Astrocyte (in vitro differentiated cells and primary cell): ENCODE measurements around the gene DOLPP1. TPM values are rescaled to one million over a fixed set of nuclear protein-coding genes. Genes with fewer than 3 reads are reported as not detected.

Source experiments
- DNase-seq: peaks from one replicate; pipeline ENCODE4 v3.0.0-alpha.2; 2010; ENCODE audit warnings: low read depth
- FAIRE-seq: peaks from 2 replicates; lab custom pipeline; 2011; peaks lifted over from hg19 to GRCh38; lab: Jason Lieb, UNC
- H2AFZ ChIP-seq: 2 replicates; pipeline ENCODE4 v1.6.0; 2012; ENCODE audit warnings: low read depth, low read length, inconsistent platforms
- H3K27ac ChIP-seq: 2 replicates; pipeline ENCODE4 v1.5.1; 2011; ENCODE audit warnings: low read depth, low read length, inconsistent platforms
- H3K27me3 ChIP-seq: 2 replicates; pipeline ENCODE4 v1.6.0; 2011; ENCODE audit warnings: low read length, inconsistent platforms; ENCODE audit not compliant: insufficient read depth
- H3K36me3 ChIP-seq: 2 replicates; pipeline ENCODE4 v1.5.1; 2011; ENCODE audit warnings: low read length, inconsistent platforms; ENCODE audit not compliant: insufficient read depth
- H3K4me1 ChIP-seq: 2 replicates; pipeline ENCODE4 v1.5.1; 2011; ENCODE audit warnings: low read length, inconsistent platforms; ENCODE audit not compliant: insufficient read depth
- H3K4me2 ChIP-seq: 2 replicates; pipeline ENCODE4 v1.6.0; 2012; ENCODE audit warnings: low read length, inconsistent platforms
- H3K4me3 ChIP-seq: 2 replicates; pipeline ENCODE4 v1.5.1; 2011; ENCODE audit warnings: low read depth, mild to moderate bottlenecking, low read length, inconsistent platforms; ENCODE audit not compliant: insufficient read depth
- H3K79me2 ChIP-seq: 2 replicates; pipeline ENCODE4 v1.6.0; 2012; ENCODE audit warnings: mild to moderate bottlenecking, low read length, inconsistent platforms; ENCODE audit not compliant: insufficient read depth
- H3K9ac ChIP-seq: 2 replicates; pipeline ENCODE4 v1.6.0; 2012; ENCODE audit warnings: mild to moderate bottlenecking, low read length, inconsistent platforms
- H3K9me3 ChIP-seq: 2 replicates; pipeline ENCODE4 v1.5.1; 2012; ENCODE audit warnings: low read depth, mild to moderate bottlenecking, low read length, inconsistent platforms; ENCODE audit not compliant: insufficient read depth
- H4K20me1 ChIP-seq: 2 replicates; pipeline ENCODE4 v1.6.0; 2012; ENCODE audit warnings: low read length, inconsistent platforms; ENCODE audit not compliant: insufficient read depth
- H3K27ac Mint-ChIP-seq: one replicate; pipeline ENCODE4 v1.8.0; 2021; ENCODE audit warnings: mild to moderate bottlenecking, mixed read lengths; ENCODE audit not compliant: unreplicated experiment
- H3K27me3 Mint-ChIP-seq: one replicate; pipeline ENCODE4 v1.8.0; 2021; ENCODE audit warnings: low read depth, mixed read lengths; ENCODE audit not compliant: unreplicated experiment
- H3K36me3 Mint-ChIP-seq: one replicate; pipeline ENCODE4 v1.8.0; 2021; ENCODE audit warnings: low read depth, mixed read lengths; ENCODE audit not compliant: unreplicated experiment
- H3K4me1 Mint-ChIP-seq: one replicate; pipeline ENCODE4 v1.8.0; 2021; ENCODE audit warnings: low read depth, mixed read lengths; ENCODE audit not compliant: unreplicated experiment
- H3K4me3 Mint-ChIP-seq: one replicate; pipeline ENCODE4 v1.8.0; 2021; ENCODE audit warnings: mild to moderate bottlenecking, moderate library complexity, mixed read lengths; ENCODE audit not compliant: unreplicated experiment
- H3K9me3 Mint-ChIP-seq: one replicate; pipeline ENCODE4 v1.8.0; 2021; ENCODE audit warnings: mild to moderate bottlenecking, mixed read lengths; ENCODE audit not compliant: unreplicated experiment
- EZH2 ChIP-seq: IDR thresholded peaks from 2 replicates; pipeline ENCODE4 v1.6.1; 2012; ENCODE audit warnings: mild to moderate bottlenecking, low read length, inconsistent platforms; ENCODE audit not compliant: insufficient read depth
- total RNA-seq: library from RNA; stranded (reverse); gene quantifications from 2 replicates; pipeline ENCODE4 v1.2.1, GENCODE V29; 2021
- TF ChIP-seq, protein P1 (sequence below): IDR thresholded peaks from 2 replicates; pipeline ENCODE4 v1.5.1; 2011; ENCODE audit warnings: low read depth, mild to moderate bottlenecking, inconsistent platforms, low read length, moderate library complexity; ENCODE audit not compliant: insufficient read depth

DOLPP1 gene
- total RNA-seq, 1 donor from 2014 or later = 17.9 TPM

- no peak overlapping the region for H3K9ac ChIP-seq
These were observed 54.6 kb downstream of the DOLPP1 start for GRCh38 chr9:129135476-129135875.

DNA sequence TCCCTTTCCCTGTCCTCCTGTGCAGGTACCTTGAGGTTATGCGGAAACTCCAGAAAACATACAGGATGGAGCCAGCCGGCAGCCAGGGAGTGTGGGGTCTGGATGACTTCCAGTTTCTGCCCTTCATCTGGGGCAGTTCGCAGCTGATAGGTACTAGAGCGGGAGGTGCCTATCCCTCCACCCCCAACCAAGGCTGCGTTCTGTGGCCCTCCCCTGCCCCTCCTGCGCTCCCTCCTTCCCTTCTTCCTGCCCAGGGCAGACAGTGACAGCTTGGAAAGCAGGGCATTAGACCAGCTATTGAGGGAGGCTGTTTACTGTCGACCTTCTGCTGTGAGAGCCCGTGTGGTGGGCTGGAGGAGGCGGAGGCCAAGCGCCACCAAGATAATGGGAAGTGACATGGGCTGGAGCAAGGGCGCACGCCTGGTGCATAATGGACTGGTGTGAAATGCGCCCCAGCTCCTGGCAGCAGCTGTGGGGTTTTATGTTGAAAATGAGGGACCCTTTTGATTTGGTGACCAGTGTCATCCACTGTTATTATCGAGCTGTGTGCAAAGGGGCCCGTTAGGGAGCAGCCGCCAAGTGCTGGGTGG is 55.6 kb downstream of the DOLPP1 start:
- Mint-ChIP-seq H3K36me3 (peaks cover 6% of the 10 kb centered on the region), H3K27ac (no peak overlapping the region), H3K4me1 (peaks cover 32% of the 10 kb centered on the region), H3K4me3 (no peak overlapping the region), H3K9me3 (no peaks in the 10 kb centered on the region), H3K27me3 (no peaks in the 10 kb centered on the region)
- H4K20me1 ChIP-seq = no peaks in the 10 kb centered on the region
- FAIRE-seq (no peak), DNase-seq (no peak)
- no peak overlapping the region for H2AFZ ChIP-seq
- peaks cover 3% of the 10 kb centered on the region for H3K36me3 ChIP-seq
- H3K27ac ChIP-seq = no peak overlapping the region
- H3K9ac ChIP-seq = no peak overlapping the region
- no peak for TF ChIP-seq EZH2
- TF ChIP-seq, protein P1, sequence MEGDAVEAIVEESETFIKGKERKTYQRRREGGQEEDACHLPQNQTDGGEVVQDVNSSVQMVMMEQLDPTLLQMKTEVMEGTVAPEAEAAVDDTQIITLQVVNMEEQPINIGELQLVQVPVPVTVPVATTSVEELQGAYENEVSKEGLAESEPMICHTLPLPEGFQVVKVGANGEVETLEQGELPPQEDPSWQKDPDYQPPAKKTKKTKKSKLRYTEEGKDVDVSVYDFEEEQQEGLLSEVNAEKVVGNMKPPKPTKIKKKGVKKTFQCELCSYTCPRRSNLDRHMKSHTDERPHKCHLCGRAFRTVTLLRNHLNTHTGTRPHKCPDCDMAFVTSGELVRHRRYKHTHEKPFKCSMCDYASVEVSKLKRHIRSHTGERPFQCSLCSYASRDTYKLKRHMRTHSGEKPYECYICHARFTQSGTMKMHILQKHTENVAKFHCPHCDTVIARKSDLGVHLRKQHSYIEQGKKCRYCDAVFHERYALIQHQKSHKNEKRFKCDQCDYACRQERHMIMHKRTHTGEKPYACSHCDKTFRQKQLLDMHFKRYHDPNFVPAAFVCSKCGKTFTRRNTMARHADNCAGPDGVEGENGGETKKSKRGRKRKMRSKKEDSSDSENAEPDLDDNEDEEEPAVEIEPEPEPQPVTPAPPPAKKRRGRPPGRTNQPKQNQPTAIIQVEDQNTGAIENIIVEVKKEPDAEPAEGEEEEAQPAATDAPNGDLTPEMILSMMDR = no peak
- H3K9me3 ChIP-seq = no peaks in the 10 kb centered on the region
- no peak overlapping the region for H3K4me2 ChIP-seq
- H3K4me3 ChIP-seq = no peak overlapping the region
- no peaks in the 10 kb centered on the region for H3K79me2 ChIP-seq
- H3K4me1 ChIP-seq = peaks cover 33% of the 10 kb centered on the region
- no peaks in the 10 kb centered on the region for H3K27me3 ChIP-seq

More at GRCh38 chr9:129135476-129135875, 54.6 kb downstream of the DOLPP1 start:
- Histone ChIP-seq H3K27me3 (no peaks in the 10 kb centered on the region), H4K20me1 (no peaks in the 10 kb centered on the region), H3K79me2 (no peaks in the 10 kb centered on the region), H2AFZ (no peak overlapping the region), H3K9me3 (no peaks in the 10 kb centered on the region), H3K27ac (no peak overlapping the region), H3K36me3 (peaks cover 3% of the 10 kb centered on the region), H3K4me3 (no peak overlapping the region), H3K4me1 (peaks cover 23% of the 10 kb centered on the region), H3K4me2 (no peak overlapping the region)
- DNase-seq = no peak
- Mint-ChIP-seq H3K27me3 (no peaks in the 10 kb centered on the region), H3K27ac (no peak overlapping the region), H3K36me3 (peaks cover 6% of the 10 kb centered on the region), H3K4me3 (no peak overlapping the region), H3K4me1 (peaks cover 25% of the 10 kb centered on the region), H3K9me3 (no peaks in the 10 kb centered on the region)
- no peak for TF ChIP-seq EZH2
- TF ChIP-seq, protein P1 = no peak
- FAIRE-seq = no peak

- H3K36me3 ChIP-seq = peaks cover 3% of the 10 kb centered on the region
- no peak overlapping the region for H3K9ac ChIP-seq
- H3K4me3 Mint-ChIP-seq = no peak overlapping the region
These were observed 56.6 kb downstream of the DOLPP1 start for GRCh38 chr9:129137292-129138143.

More at GRCh38 chr9:129137292-129138143, 56.6 kb downstream of the DOLPP1 start:
- Mint-ChIP-seq H3K27ac (peak overlapping the region; percentile 58), H3K27me3 (no peaks in the 10 kb centered on the region), H3K4me1 (peaks cover 37% of the 10 kb centered on the region), H3K9me3 (no peaks in the 10 kb centered on the region), H3K36me3 (peaks cover 6% of the 10 kb centered on the region)
- Histone ChIP-seq H3K9me3 (no peaks in the 10 kb centered on the region), H3K27ac (no peak overlapping the region), H3K27me3 (no peaks in the 10 kb centered on the region), H3K4me1 (peaks cover 43% of the 10 kb centered on the region), H4K20me1 (no peaks in the 10 kb centered on the region), H3K4me2 (no peak overlapping the region), H2AFZ (no peak overlapping the region), H3K79me2 (peaks cover 7% of the 10 kb centered on the region), H3K4me3 (no peak overlapping the region)
- no peak for DNase-seq
- no peak for FAIRE-seq
- TF ChIP-seq, protein P1 = no peak
- TF ChIP-seq EZH2 = no peak
